AG09319 (cell line): Measurements from ENCODE around the gene ANKRD62.

ENCODE experiments used
- DNase-seq: peaks from one replicate; pipeline ENCODE4 v3.0.0-alpha.2; 2010; ENCODE audit warnings: low read depth; ENCODE audit errors: extremely low read depth
- TF ChIP-seq, protein P1 (sequence below): IDR thresholded peaks from 2 replicates; pipeline ENCODE4 v1.5.1; 2011; ENCODE audit warnings: low read depth, mild to moderate bottlenecking, inconsistent platforms, low read length, moderate library complexity

Gene ANKRD62

DNA sequence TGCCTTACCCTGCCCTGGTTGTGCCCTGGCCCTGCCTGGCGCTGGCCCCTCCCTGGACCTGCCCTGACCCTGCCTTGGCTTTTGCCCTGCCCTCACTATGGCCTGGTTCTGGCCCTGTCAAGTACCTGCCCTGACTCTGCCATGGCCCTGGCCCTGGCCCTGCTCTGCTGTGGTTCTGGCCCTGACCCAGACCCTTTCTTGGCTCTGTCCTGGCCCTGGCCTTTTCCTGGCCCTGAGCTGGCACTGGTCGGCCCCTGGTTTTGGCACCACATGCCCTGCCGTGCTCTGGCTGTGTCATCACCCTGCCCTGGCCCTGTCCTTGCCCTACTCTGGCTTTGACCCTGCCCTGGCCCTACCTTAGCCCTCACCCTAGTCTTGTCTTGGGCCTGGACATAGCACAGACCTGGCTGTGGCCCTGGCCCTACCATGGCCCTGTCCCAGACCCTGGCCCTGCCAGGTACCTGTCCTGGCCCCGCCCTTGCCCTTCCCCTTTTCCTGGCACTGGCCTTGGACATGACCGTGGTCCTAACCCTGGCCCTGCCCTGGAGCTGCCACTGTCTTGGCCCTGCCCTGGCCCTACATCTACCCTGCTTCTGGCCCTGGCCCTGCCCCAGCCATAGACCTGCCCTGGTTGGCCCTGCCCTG lies 4.8 kb upstream of the ANKRD62 start:
- TF ChIP-seq, protein P1, sequence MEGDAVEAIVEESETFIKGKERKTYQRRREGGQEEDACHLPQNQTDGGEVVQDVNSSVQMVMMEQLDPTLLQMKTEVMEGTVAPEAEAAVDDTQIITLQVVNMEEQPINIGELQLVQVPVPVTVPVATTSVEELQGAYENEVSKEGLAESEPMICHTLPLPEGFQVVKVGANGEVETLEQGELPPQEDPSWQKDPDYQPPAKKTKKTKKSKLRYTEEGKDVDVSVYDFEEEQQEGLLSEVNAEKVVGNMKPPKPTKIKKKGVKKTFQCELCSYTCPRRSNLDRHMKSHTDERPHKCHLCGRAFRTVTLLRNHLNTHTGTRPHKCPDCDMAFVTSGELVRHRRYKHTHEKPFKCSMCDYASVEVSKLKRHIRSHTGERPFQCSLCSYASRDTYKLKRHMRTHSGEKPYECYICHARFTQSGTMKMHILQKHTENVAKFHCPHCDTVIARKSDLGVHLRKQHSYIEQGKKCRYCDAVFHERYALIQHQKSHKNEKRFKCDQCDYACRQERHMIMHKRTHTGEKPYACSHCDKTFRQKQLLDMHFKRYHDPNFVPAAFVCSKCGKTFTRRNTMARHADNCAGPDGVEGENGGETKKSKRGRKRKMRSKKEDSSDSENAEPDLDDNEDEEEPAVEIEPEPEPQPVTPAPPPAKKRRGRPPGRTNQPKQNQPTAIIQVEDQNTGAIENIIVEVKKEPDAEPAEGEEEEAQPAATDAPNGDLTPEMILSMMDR = no peak
- DNase-seq = no peak

DNA sequence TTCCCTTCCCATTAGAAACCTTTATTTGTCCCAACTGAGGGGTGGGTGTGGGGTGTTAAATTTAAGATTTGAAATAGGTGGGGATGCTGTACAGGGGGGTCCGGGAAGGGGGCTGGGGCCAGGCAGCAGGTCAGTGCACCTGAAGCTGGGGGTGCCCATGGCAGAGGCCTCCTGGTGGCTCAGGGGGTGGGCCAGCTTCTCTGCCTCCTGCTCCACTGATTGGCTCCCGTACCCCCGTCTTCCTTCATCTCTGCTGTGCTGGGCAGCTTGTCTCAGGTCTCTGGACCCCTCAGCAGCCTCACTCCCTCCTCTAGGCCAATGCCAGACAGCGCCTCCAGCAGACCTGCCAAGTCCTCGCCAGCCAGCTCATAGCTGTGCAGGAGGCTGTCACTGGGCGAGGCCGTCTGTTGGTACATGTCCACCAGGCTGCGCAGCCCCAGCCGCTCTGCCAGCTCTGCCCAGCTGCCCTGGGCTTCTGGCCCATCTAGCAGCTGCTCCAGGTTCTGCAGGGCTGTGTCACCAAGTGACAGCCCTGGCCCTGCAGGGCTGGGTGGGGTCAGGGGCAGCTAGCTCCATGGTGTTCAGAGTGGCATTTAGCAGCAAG lies 2.0 kb upstream of the ANKRD62 start:
- TF ChIP-seq, protein P1 = no peak
- DNase-seq = no peak

DNA sequence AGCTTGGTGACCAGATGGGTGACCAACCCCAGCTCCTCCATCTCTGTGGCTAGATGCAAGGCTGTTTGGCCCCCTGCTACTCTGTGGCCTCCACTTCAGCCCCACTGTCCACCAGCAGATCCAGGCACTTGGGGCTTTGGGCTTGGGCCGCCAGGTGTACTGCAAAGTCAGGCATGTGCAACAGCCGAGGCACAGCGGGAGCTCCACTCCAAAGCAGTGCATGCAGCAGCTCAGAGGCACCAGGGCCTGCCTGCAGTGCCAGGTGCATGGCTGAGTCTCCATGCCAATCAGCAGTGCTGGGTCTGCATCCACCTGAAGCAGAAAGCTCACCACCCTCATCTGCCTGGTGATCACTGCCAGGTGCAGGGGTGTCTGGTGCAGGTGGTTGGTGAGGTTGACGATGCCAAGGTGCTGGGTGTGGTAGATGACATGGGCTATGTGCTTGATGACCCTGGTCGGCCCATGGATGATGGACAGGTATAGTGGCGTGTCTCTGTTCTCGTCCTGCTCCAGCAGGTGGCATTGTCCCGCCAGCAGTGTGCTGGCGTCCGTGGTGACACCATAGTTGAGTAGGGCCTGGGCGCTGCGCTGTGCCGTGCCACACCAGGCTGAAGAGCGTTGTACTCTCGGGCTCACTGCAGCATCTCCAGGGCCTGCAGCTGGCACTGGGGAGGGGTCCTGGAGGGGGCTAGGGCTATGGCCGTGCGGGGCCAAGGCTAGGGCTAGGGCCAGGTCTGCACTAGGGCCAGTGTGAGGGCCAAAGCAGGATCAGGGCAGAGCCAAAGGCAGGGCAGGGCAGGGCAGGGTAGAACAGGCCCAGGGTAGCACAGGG lies 1.0 kb upstream of the ANKRD62 start:
- no peak for DNase-seq

DNA sequence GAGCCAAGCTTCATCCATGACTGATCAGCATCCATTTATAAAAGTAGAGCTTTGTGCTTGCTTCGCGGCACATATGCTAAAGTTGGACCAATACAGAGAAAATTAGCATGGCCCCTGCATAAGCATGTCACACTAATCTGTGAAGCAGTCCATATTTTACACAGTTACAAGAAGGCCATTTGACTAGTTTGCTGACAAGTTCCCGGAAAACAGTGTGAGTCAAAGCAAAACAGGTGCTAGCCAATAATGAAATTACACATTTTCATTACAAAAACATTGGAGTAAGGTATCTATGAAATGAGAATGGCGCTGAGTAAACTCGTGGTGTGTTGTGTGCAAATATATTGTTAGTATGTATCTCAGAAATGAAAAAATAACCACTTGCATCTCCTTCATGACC lies 4.7 kb downstream of the ANKRD62 start:
- TF ChIP-seq, protein P1 = no peak
- DNase-seq = no peak

More for the DNA sequence above, 1.0 kb upstream of the ANKRD62 start:
- TF ChIP-seq, protein P1 = no peak

DNA sequence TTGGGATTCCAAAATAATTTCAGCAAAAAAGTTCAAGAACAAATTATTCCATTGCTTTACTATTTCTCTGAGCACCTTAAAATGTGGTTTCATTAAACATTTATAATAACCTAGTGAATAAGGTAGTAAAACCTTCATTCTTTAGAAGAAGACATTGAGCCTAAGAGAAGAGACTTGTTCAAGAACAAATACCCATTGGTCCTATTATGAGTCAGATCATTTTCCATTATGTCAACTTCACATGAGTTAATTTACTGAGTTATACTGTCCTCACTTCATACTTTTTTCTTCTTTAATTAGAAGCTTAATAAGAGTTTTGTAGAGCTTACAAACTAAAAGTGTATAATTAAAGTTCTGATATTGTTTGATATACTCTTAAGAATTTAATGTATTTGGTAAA lies 5.5 kb downstream of the ANKRD62 start:
- TF ChIP-seq, protein P1 = no peak
- no peak for DNase-seq

DNA sequence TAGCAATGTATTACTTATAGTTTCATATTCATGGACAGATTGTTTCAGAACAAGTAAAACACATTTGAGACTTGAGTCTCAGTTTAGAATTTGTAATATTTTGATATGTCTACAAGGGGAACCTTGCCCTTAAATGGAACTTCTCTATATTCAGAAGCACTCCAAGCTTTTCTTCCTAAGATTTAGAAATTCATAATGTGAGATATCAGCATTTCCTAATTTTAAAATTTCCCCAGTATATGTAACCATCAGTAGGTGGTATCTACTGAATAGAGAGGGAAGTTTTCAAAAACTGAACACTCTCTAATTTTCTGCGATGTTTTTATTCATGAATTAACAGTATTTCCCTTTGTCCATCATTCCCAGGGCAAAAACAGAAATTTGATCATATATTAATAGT lies 7.6 kb downstream of the ANKRD62 start:
- TF ChIP-seq, protein P1 = no peak

More for the DNA sequence above, 7.6 kb downstream of the ANKRD62 start:
- no peak for DNase-seq
